GM20000 (cell line): ENCODE results near the gene TGM2.

Source experiments
- DNase-seq: peaks from one replicate; pipeline ENCODE4 v3.0.0; 2012; ENCODE audit warnings: low spot score
- TF ChIP-seq, protein P1 (sequence below): IDR thresholded peaks from 2 replicates; pipeline ENCODE4 v1.5.1; 2012; ENCODE audit warnings: mild to moderate bottlenecking, control low read depth; ENCODE audit errors: extremely low read depth, missing control alignments

TGM2 gene

DNA sequence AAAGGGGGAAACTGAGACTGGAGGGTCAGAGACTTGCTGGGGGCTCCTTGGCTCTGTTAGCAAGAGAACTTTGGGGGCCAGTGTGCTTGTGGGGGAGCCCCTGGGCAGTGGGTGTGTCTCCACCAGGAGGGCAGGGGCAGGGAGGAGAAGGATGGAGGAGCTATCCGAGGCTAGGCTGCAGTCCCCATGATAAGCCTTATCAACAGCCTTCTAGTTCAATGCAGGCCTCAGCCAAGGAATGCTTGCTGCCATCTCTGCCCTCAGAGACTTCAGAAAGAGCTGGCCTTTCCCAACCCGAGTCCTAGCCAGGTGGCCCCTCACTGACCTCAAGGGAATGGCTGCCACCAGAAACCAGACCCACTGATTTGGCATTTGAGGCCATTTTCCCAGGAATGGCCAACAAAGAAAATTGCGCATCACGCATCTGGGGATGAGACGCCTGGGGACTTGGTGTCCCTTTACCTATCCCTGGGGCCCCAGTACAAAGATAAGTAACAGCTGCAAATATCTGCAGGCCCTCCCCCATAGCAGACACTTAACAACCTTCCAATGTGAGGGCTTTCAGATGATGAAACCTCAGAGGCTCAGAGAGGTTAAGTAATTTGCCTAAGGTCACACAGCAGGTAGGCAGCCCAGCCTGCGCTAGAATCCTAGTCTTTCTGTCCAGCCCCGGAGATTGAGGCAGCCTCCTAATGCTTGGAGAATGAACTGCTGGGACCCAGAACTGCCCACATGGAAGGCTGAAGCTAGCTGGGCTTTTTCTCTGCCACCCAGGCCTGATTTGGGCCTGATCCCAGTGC is 4.9 kb downstream of the TGM2 start:
- DNase-seq: no peak
- TF ChIP-seq, protein P1, sequence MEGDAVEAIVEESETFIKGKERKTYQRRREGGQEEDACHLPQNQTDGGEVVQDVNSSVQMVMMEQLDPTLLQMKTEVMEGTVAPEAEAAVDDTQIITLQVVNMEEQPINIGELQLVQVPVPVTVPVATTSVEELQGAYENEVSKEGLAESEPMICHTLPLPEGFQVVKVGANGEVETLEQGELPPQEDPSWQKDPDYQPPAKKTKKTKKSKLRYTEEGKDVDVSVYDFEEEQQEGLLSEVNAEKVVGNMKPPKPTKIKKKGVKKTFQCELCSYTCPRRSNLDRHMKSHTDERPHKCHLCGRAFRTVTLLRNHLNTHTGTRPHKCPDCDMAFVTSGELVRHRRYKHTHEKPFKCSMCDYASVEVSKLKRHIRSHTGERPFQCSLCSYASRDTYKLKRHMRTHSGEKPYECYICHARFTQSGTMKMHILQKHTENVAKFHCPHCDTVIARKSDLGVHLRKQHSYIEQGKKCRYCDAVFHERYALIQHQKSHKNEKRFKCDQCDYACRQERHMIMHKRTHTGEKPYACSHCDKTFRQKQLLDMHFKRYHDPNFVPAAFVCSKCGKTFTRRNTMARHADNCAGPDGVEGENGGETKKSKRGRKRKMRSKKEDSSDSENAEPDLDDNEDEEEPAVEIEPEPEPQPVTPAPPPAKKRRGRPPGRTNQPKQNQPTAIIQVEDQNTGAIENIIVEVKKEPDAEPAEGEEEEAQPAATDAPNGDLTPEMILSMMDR: no peak

DNA sequence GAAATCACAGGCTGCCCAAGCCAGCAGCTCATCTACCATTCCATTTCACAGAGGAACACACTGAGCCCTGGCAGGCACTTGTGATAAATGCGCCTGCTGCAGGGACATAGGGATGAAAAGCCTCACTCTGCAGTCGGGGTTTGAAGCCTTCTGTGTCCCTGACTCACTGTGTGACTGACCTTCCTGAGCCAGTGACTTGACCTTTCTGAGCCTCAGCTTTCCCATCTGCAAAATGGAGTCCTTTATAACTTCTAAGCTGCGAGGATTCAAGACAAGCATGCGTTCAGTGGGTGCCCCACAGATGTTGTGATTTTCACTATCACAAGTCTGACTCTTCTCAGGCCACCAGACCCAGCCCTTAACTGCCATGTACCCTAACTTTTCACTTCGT is 5.5 kb downstream of the TGM2 start:
- TF ChIP-seq, protein P1: no peak
- DNase-seq: no peak

DNA sequence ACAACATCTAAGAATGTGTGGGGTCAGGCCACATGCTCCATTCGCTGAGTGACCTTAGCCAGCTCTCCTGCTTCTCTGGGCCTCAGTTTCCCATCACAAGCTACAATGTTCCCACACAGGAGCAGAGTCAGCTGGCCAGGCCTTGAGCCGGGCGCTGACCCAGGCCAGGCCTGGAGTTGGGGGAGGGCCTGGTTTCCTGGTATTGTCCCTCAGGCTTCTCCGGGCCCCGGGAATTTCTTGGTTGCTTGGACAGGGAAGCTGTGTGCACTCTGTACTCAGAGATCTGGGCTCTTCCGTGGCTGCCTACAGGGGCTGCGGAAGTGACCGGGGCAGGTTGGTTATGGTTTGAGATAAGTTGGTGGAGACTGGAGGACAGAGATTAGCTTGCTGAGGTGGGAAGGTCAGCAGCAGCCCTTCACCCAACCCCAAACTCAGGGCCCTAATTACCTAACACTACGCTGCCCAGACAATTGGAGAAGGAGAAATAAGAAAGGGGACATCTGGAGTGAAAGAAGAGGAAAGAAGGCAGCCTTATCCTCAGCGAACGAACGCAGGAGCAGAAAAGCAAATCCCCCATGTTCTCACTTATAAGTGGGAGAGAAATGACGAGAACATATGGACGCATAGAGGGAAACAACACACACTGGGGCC is 6.2 kb downstream of the TGM2 start:
- TF ChIP-seq, protein P1: no peak
- no peak for DNase-seq

DNA sequence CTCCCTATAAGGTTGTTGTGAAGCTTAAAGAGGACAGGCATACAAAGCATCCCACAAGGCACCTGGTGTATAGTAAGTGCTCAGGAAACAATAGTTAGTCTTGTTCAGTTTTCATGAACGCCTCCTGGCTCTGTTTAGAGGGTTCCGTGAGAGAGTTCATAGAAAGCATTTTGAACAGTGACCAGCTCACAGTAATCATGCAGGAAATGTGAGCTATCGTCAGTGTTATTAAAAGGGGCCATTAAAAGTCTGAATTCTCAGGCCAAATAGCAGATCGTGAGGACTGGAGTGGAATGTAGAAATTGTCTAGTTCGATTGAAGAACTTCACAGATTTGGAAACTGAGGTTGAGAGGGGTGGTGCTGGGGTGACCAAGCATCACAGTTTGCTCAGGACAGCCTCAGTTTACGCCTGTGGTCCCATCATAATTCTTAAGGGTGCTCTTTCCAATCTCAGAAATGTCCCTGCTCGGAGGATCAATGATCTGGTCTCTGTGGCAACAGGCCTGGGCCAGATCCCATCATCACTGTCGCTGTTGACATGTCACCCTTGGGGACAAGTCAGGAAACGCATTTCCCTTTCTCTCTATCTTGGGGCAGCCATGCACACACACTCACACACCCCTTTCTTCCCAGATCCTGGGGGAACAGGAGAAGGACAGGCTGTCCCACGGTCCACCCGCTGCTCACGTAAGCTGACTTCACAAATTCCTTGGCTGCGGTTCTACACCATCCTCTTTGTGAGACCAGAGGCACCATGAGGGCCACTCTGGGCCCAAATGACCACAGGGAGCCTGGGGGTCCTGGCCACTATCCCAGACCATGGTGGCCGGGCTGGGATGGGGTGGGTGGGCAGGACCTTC is 7.2 kb downstream of the TGM2 start:
- DNase-seq: no peak
- TF ChIP-seq, protein P1: no peak

DNA sequence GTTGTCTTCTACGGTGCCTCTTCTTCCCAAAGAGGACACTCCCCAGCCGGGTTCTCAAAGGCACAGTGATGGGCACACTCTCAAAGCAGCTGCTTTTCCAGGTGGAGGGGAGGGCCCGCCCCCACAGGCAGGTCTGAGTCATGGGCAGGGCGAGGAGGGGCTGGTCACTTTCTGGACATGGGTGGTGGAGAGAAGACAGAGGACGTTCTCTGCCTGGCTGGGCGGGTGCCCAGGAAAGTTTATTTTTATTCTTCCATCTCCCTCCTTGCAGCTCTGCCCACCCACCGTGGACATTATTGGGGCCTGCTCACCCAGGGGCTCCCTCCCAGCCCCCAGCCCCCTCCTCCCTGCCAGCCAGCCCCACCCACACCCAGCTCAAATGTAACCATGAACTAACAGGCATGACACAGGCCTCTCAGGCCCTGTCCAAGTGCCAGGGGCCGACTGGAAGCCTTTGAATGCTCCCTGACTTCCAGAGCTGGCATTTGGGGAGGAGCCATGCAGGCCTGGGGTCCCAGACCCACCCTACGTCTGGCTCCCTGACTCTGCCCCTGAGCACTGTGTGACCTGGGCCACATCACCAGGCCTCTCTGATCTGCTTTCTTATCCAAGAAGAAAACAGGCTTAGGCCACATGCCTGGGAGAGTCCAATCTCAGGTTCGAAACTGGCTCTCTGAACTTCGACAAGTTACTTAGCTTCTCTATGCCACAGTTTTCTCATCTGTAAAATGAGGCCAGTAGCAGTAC is 8.0 kb downstream of the TGM2 start:
- TF ChIP-seq, protein P1: no peak
- no peak for DNase-seq

DNA sequence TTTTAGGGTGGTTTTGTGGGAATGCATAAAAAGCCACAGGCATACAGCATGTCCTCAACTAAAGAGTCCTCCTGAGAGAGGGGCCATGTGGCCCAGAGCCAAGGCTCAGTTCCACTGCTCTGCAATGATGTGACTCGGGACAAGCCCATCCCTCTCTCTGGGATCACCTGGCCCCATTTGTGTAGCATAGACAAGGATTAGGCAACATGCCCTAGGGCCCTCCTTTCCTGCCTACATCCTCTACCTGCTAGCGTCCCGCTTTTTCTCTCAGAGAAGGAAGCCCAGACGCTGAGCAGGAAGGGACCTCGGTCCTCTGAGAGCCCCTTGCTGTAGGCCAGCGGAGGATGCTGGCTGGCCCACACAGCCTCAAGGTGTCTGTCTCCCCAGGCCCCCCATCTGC is 8.8 kb downstream of the TGM2 start:
- TF ChIP-seq, protein P1: no peak
- DNase-seq: no peak
